Measurements from ENCODE around the gene TMEM235.

TMEM235 gene

GRCh38 chr17:78230996-78231935 lies at the start of gene TMEM235:
TSS of gene TMEM235 (plus strand) at chr17:78231631. CDS start at chr17:78232024, 393 bp downstream.
- no peak for DNase-seq (ENCODE audit: low read depth)
- no peak within 1 kb of the TSS for H3K4me3 ChIP-seq (ENCODE audit: low read length)
- TF ChIP-seq CTCF (conservative IDR thresholded peaks at IDR 0.05; ENCODE audit: low read length), result no peak

GRCh38 chr17:78182504-78182903 lies 48.9 kb upstream of the TMEM235 start:
- TF ChIP-seq CTCF (conservative IDR thresholded peaks at IDR 0.05; ENCODE audit: low read length), result no peak
- H3K4me3 ChIP-seq (ENCODE audit: low read length), result no peak overlapping the region
- no peak for DNase-seq (ENCODE audit: low read depth)

GRCh38 chr17:78183916-78184315 lies 47.5 kb upstream of the TMEM235 start:
- DNase-seq (ENCODE audit: low read depth), result no peak
- H3K4me3 ChIP-seq (ENCODE audit: low read length), result no peak overlapping the region
- TF ChIP-seq CTCF (conservative IDR thresholded peaks at IDR 0.05; ENCODE audit: low read length), result no peak

- no peak for TF ChIP-seq CTCF (conservative IDR thresholded peaks at IDR 0.05; ENCODE audit: low read length)
- no peak overlapping the region for H3K4me3 ChIP-seq (ENCODE audit: low read length)
Observed at GRCh38 chr17:78184351-78184750, 47.1 kb upstream of the TMEM235 start.

GRCh38 chr17:78184868-78185267 lies 46.6 kb upstream of the TMEM235 start:
- DNase-seq (ENCODE audit: low read depth), result no peak
- H3K4me3 ChIP-seq (ENCODE audit: low read length), result no peak overlapping the region
- TF ChIP-seq CTCF (conservative IDR thresholded peaks at IDR 0.05; ENCODE audit: low read length), result no peak

More at GRCh38 chr17:78184351-78184750, 47.1 kb upstream of the TMEM235 start:
- DNase-seq (ENCODE audit: low read depth), result no peak

- H3K4me3 ChIP-seq (ENCODE audit: low read length), result peak overlapping the region; percentile 79
- no peak for TF ChIP-seq CTCF (conservative IDR thresholded peaks at IDR 0.05; ENCODE audit: low read length)
- peak; percentile 42 for DNase-seq (ENCODE audit: low read depth)
Observed at GRCh38 chr17:78185981-78186691, 45.3 kb upstream of the TMEM235 start.
